ENCODE measurements around the gene SLC23A2.
"Not testable (repeated sequence)": the region's sequence is repeated elsewhere in the genome, so short reads cannot be mapped to it uniquely, and the experiment has no call there.

The SLC23A2 gene

GRCh38 chr20:4985658-4986057 lies 15.7 kb downstream of the SLC23A2 start:
- H3K4me1 ChIP-seq (ENCODE audit: control insufficient read depth, insufficient read depth, low read length, poor library complexity, severe bottlenecking), result no peaks in the 10 kb centered on the region
- WGBS, 2 experiments (ENCODE audit: insufficient coverage in 2 of 2), result no CpG with 5 or more reads among the region's 3 CpGs
- no peaks in the 10 kb centered on the region for H3K9me3 ChIP-seq (ENCODE audit: control insufficient read depth, low read length)
- no peak overlapping the region for H3K27ac ChIP-seq (ENCODE audit: low read depth, low read length, severe bottlenecking)
- no peaks in the 10 kb centered on the region for H3K36me3 ChIP-seq (ENCODE audit: control insufficient read depth, insufficient read depth, low read length)
- H3K4me3 ChIP-seq (ENCODE audit: extremely low read depth, insufficient read depth, low read length, poor library complexity, severe bottlenecking), result no peak overlapping the region

GRCh38 chr20:4982281-4982680 lies 19.0 kb downstream of the SLC23A2 start:
- Histone ChIP-seq H3K4me3 (ENCODE audit: extremely low read depth, insufficient read depth, low read length, poor library complexity, severe bottlenecking) (no peak overlapping the region), H3K9me3 (ENCODE audit: control insufficient read depth, low read length) (no peaks in the 10 kb centered on the region), H3K4me1 (ENCODE audit: control insufficient read depth, insufficient read depth, low read length, poor library complexity, severe bottlenecking) (no peaks in the 10 kb centered on the region), H3K27ac (ENCODE audit: low read depth, low read length, severe bottlenecking) (no peak overlapping the region), H3K36me3 (ENCODE audit: control insufficient read depth, insufficient read depth, low read length) (no peaks in the 10 kb centered on the region)
- WGBS, 2 experiments (ENCODE audit: insufficient coverage in 2 of 2), result 100% methylated on average over 1 of the region's 4 CpGs; no CpG with 5 or more reads in 1 of the 2 experiments

GRCh38 chr20:4979841-4980410 lies 21.4 kb downstream of the SLC23A2 start:
- Histone ChIP-seq H3K36me3 (ENCODE audit: control insufficient read depth, insufficient read depth, low read length) (no peaks in the 10 kb centered on the region), H3K9me3 (ENCODE audit: control insufficient read depth, low read length) (no peaks in the 10 kb centered on the region), H3K4me3 (ENCODE audit: extremely low read depth, insufficient read depth, low read length, poor library complexity, severe bottlenecking) (no peak overlapping the region), H3K27ac (ENCODE audit: low read depth, low read length, severe bottlenecking) (no peak overlapping the region), H3K4me1 (ENCODE audit: control insufficient read depth, insufficient read depth, low read length, poor library complexity, severe bottlenecking) (no peaks in the 10 kb centered on the region)
- no CpG with 5 or more reads among the region's 1 CpG for WGBS, 2 experiments (ENCODE audit: insufficient coverage in 2 of 2)

- H3K27ac ChIP-seq (ENCODE audit: low read depth, low read length, severe bottlenecking), result no peak overlapping the region
- no peak overlapping the region for H3K4me3 ChIP-seq (ENCODE audit: extremely low read depth, insufficient read depth, low read length, poor library complexity, severe bottlenecking)
- no peaks in the 10 kb centered on the region for H3K36me3 ChIP-seq (ENCODE audit: control insufficient read depth, insufficient read depth, low read length)
- WGBS, 2 experiments (ENCODE audit: insufficient coverage in 2 of 2), result 61 to 72% methylated on average over 7 to 8 of the region's 10 CpGs
- peaks cover 6% of the 10 kb centered on the region for H3K4me1 ChIP-seq (ENCODE audit: control insufficient read depth, insufficient read depth, low read length, poor library complexity, severe bottlenecking)
- no peaks in the 10 kb centered on the region for H3K9me3 ChIP-seq (ENCODE audit: control insufficient read depth, low read length)
Measured at GRCh38 chr20:4978050-4978918, 23.0 kb downstream of the SLC23A2 start.

GRCh38 chr20:4976014-4976413 lies 25.3 kb downstream of the SLC23A2 start:
- WGBS, 2 experiments (ENCODE audit: insufficient coverage in 2 of 2), result 96 to 98% methylated on average over 6 to 7 of the region's 9 CpGs
- H3K36me3 ChIP-seq (ENCODE audit: control insufficient read depth, insufficient read depth, low read length); H3K4me3 ChIP-seq (ENCODE audit: extremely low read depth, insufficient read depth, low read length, poor library complexity, severe bottlenecking): not testable (repeated sequence)

DNA sequence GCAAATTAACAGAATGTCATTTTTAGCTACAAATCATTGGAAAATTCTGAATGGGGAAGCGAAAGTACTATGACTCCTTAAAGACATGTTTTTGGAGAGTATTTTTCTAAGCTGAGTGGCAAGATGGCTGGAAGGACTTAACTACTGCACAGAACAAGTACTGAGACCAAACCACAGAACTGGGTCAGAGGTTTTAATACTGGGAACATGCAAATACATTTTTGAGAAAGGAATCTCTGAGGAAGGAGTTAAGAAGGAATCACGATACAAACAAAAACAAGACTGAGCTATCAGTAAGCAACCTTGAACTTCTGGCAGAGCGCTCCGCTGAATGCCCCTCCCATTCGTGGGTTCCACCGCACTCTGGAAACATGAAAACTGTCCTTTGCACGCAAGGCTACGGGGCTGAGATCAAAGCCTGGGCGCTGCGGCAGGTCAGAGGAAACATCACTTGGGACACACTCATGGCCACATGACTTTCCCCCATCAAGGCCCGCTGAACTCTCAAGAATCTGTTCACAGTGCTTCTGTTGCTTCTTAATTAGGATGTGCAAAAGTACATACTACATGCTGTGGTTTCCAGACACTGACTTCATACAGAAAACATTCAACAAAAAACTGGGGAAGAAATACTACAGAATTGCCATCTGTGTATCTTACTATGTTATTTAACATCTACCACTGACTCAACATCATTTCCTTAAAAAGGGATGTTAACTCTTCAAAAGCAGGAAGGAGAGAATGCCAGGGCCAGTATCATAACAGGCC lies 27.8 kb downstream of the SLC23A2 start:
- no peak overlapping the region for H3K27ac ChIP-seq (ENCODE audit: low read depth, low read length, severe bottlenecking)
- H3K4me3 ChIP-seq (ENCODE audit: extremely low read depth, insufficient read depth, low read length, poor library complexity, severe bottlenecking), result no peak overlapping the region
- H3K36me3 ChIP-seq (ENCODE audit: control insufficient read depth, insufficient read depth, low read length), result peaks cover 6% of the 10 kb centered on the region
- no peaks in the 10 kb centered on the region for H3K9me3 ChIP-seq (ENCODE audit: control insufficient read depth, low read length)
- H3K4me1 ChIP-seq (ENCODE audit: control insufficient read depth, insufficient read depth, low read length, poor library complexity, severe bottlenecking), result peaks cover 6% of the 10 kb centered on the region
- WGBS, 2 experiments (ENCODE audit: insufficient coverage in 2 of 2), result 98 to 99% methylated on average over 10 to 11 of the region's 11 CpGs

More at GRCh38 chr20:4976014-4976413, 25.3 kb downstream of the SLC23A2 start:
- not testable (repeated sequence) for H3K27ac ChIP-seq (ENCODE audit: low read depth, low read length, severe bottlenecking); H3K9me3 ChIP-seq (ENCODE audit: control insufficient read depth, low read length); H3K4me1 ChIP-seq (ENCODE audit: control insufficient read depth, insufficient read depth, low read length, poor library complexity, severe bottlenecking)

GRCh38 chr20:4972506-4973251 lies 28.6 kb downstream of the SLC23A2 start:
- WGBS, 2 experiments (ENCODE audit: insufficient coverage in 2 of 2), result 80 to 89% methylated on average over 10 to 11 of the region's 12 CpGs
- no peak overlapping the region for H3K27ac ChIP-seq (ENCODE audit: low read depth, low read length, severe bottlenecking)
- H3K4me3 ChIP-seq (ENCODE audit: extremely low read depth, insufficient read depth, low read length, poor library complexity, severe bottlenecking), result no peak overlapping the region
- H3K9me3 ChIP-seq (ENCODE audit: control insufficient read depth, low read length), result no peaks in the 10 kb centered on the region
- peaks cover 6% of the 10 kb centered on the region for H3K4me1 ChIP-seq (ENCODE audit: control insufficient read depth, insufficient read depth, low read length, poor library complexity, severe bottlenecking)
- peaks cover 14% of the 10 kb centered on the region for H3K36me3 ChIP-seq (ENCODE audit: control insufficient read depth, insufficient read depth, low read length)

GRCh38 chr20:4971064-4971463 lies 30.2 kb downstream of the SLC23A2 start:
- Histone ChIP-seq H3K27ac (ENCODE audit: low read depth, low read length, severe bottlenecking) (no peak overlapping the region), H3K9me3 (ENCODE audit: control insufficient read depth, low read length) (no peaks in the 10 kb centered on the region), H3K4me1 (ENCODE audit: control insufficient read depth, insufficient read depth, low read length, poor library complexity, severe bottlenecking) (peaks cover 6% of the 10 kb centered on the region), H3K4me3 (ENCODE audit: extremely low read depth, insufficient read depth, low read length, poor library complexity, severe bottlenecking) (no peak overlapping the region), H3K36me3 (ENCODE audit: control insufficient read depth, insufficient read depth, low read length) (peaks cover 15% of the 10 kb centered on the region)
- no CpG with 5 or more reads among the region's 2 CpGs for WGBS, 2 experiments (ENCODE audit: insufficient coverage in 2 of 2)

DNA sequence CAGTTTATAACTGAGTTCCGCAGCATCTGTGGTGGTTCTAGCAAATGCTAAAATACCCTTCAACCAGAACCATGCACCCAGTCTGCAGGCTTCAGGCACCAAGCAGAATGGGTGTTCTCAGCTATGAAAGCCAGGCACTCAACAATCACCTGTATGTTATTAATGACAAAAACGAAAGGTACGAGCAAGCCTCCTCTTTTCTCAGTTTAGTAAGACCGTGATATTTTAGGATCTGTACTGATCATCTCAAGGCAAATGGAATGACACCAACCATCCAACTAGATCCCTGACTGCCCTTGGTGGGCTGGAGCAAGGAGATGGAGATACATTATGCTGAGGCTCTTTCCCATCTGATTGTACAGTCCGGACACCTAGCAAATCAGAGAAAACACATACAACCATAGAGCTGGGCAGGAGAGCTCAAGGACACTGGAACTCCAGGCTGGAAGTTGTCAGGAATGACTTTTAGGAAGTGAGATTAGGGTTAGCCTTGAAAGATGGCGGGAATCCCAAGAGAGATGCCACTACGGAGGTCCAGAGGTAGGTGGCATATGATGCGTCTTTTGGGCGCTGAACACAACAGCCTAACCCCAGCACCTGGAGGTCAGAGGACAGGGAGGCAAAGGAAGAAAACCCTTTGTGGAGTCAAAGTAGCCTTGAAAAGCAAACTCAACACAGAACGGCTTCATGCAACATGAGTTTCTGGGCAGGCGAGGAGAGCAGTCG lies 33.4 kb downstream of the SLC23A2 start:
- Histone ChIP-seq H3K4me3 (ENCODE audit: extremely low read depth, insufficient read depth, low read length, poor library complexity, severe bottlenecking) (no peak overlapping the region), H3K36me3 (ENCODE audit: control insufficient read depth, insufficient read depth, low read length) (peaks cover 15% of the 10 kb centered on the region), H3K9me3 (ENCODE audit: control insufficient read depth, low read length) (no peaks in the 10 kb centered on the region), H3K27ac (ENCODE audit: low read depth, low read length, severe bottlenecking) (no peak overlapping the region), H3K4me1 (ENCODE audit: control insufficient read depth, insufficient read depth, low read length, poor library complexity, severe bottlenecking) (no peaks in the 10 kb centered on the region)
- WGBS, 2 experiments (ENCODE audit: insufficient coverage in 2 of 2), result 92 to 99% methylated on average over 10 of the region's 12 CpGs

Data from mesodermal cell (in vitro differentiated cells).